HG03097 (cell line): Measurements from ENCODE around the gene SLC2A11.
A peak's percentile ranks its signal among the peaks of the same experiment; 100 is the strongest.
"Not testable (repeated sequence)": the region's sequence is repeated elsewhere in the genome, so short reads cannot be mapped to it uniquely, and the experiment has no call there.

Experiments
- ATAC-seq: cut with Tn5 transposase; IDR thresholded peaks from one replicate; pipeline ENCODE4 v1.9.1; 2021; ENCODE audit not compliant: unreplicated experiment, low FRiP score

Gene SLC2A11

GRCh38 chr22:23904573-23905254 lies 47.0 kb downstream of the SLC2A11 start:
- no peak for ATAC-seq

DNA sequence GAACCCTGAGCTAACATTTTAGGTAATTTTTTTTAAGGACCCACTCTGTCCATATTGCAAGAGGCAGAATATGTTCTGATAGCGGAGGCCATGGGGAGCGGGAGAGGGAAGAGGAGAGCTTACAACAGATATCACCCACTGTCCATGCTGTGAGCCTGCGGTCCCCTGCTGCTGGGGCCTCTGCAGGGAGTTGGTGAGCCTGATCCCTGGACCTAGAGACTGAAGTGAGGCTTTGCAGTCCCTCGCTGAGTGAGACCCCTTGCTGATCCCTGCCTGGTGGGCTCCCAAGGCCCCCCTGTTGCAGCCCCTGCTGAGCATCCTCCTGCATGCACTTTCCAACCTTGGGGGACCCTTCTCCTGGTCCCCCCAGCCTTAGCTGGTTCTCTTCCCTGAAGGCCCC lies 49.0 kb downstream of the SLC2A11 start:
- no peak for ATAC-seq

- ATAC-seq, result not testable (repeated sequence)
These were observed 49.7 kb downstream of the SLC2A11 start for GRCh38 chr22:23907423-23907822.

GRCh38 chr22:23908587-23909205 lies 51.0 kb downstream of the SLC2A11 start:
- ATAC-seq, result no peak

GRCh38 chr22:23909296-23909898 lies 51.7 kb downstream of the SLC2A11 start:
- ATAC-seq, result no peak

GRCh38 chr22:23910496-23911190 lies 53.0 kb downstream of the SLC2A11 start:
- ATAC-seq, result no peak

DNA sequence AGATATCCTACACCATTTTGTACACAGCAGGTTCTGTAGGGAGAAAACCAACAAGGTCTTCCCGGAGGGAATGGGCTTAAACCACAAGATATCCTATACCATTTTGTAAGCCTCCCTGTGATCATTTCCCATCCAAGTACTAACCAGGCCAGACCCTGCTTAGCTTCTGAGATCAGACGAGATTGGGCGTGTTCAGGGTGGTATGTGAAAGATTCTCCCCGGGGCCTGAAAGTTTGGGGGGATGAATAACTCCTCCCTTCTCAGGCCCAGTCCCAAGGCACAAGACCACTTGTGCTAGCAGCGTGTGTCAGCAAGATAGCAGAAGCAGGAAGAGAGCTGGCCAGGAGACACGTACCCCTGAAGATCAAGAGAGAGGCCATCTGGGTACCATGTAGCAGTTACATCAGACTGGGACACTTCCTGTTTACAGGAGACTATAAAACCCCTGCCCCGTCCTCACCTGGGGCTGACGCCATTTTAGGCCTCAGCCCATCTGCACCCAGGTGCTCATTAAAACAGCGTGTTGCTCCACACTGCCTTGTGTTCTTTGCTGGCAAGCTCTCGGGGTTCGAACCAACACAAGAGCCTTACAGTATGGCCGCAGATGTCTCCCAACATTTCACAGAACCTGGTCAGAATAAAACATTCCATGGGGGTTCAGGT lies 53.8 kb downstream of the SLC2A11 start:
- no peak for ATAC-seq

- no peak for ATAC-seq
These were observed 54.7 kb downstream of the SLC2A11 start for GRCh38 chr22:23912293-23912903.

- ATAC-seq, result peak; percentile 8
These were observed 55.6 kb downstream of the SLC2A11 start for GRCh38 chr22:23913306-23913660.

- ATAC-seq, result peak; percentile 95
These were observed 56.1 kb downstream of the SLC2A11 start for GRCh38 chr22:23913661-23914353.

- no peak for ATAC-seq
These were observed 57.6 kb downstream of the SLC2A11 start for GRCh38 chr22:23915290-23915689.

GRCh38 chr22:23920267-23920611 lies 62.6 kb downstream of the SLC2A11 start:
- not testable (repeated sequence) for ATAC-seq

GRCh38 chr22:23921586-23922201 lies 64.0 kb downstream of the SLC2A11 start:
- ATAC-seq, result not testable (repeated sequence)

- no peak for ATAC-seq
These were observed 65.2 kb downstream of the SLC2A11 start for GRCh38 chr22:23922921-23923320.

- ATAC-seq, result no peak
These were observed 67.4 kb downstream of the SLC2A11 start for GRCh38 chr22:23925020-23925606.

- no peak for ATAC-seq
These were observed 68.9 kb downstream of the SLC2A11 start for GRCh38 chr22:23926561-23926960.
